Body of pancreas (tissue), 4 donors: ENCODE results near the gene KIAA0930. TPM values are rescaled to one million over a fixed set of nuclear protein-coding genes. Genes with fewer than 3 reads are reported as not detected.

ENCODE experiments used
- ATAC-seq: fragments of 150-250 bp; one replicate; pipeline ENCODE4 v1.9.1; 2016
- DNase-seq, 4 donors: peaks; one replicate each; pipeline ENCODE4 v3.0.0-alpha.2; 2019
- H3K27ac ChIP-seq, 4 donors: fragments of 200-600 bp; sonication (generic); 1 replicate in 3 of 4; 2 replicates in 1 of 4; pipeline versions ENCODE4 v1.5.1 to v1.6.1; 2016 to 2019; ENCODE audit warnings: mild to moderate bottlenecking in 1 of 4, mixed read lengths in 1 of 4, moderate library complexity in 1 of 4
- H3K27me3 ChIP-seq, 2 donors: fragments of 200-600 bp; sonication (generic); one replicate each; pipeline ENCODE4 v1.6.0; 2016; ENCODE audit warnings: mild to moderate bottlenecking in 1 of 2
- H3K36me3 ChIP-seq, 2 donors: fragments of 200-600 bp; sonication (generic); replicated peaks in 1 of 2; 2 replicates each; pipeline ENCODE4 v1.5.1; 2016; ENCODE audit warnings: low read depth in 2 of 2; ENCODE audit not compliant: insufficient read depth in 1 of 2
- H3K4me1 ChIP-seq: fragments of 200-600 bp; sonication (generic); one replicate; pipeline ENCODE4 v1.6.0; 2016
- H3K4me3 ChIP-seq, 2 donors: fragments of 200-600 bp; sonication (generic); 1 replicate in 1 of 2; 2 replicates in 1 of 2; pipeline ENCODE4 v1.5.1; 2016 to 2019
- H3K9me3 ChIP-seq, 3 donors: fragments of 200-600 bp; sonication (generic); 1 replicate in 2 of 3; 2 replicates in 1 of 3; pipeline ENCODE4 v1.5.1; 2016
- POLR2A ChIP-seq, 3 donors: fragments of 450-650 bp; IDR thresholded peaks; one replicate each; pipeline ENCODE4 v1.6.1; 2016; ENCODE audit warnings: antibody characterized with exemption in 3 of 3, mild to moderate bottlenecking in 2 of 3
- whole genome bisulfite sequencing, 2 donors: methylation state at CpG; one replicate each; pipeline ENCODE4 v1.1.5; 2017; 5-methylcytosine and 5-hydroxymethylcytosine counted together
- intact Hi-C: fragments of 100-400 bp; cut with DNase I; formaldehyde crosslinking; loops from one replicate; pipeline ENCODE4 v1.15.1; 2023
- total RNA-seq, 2 donors: library from RNA; depleted of rRNA; stranded (reverse); fragments of >200 nt; gene quantifications; one replicate each; pipeline ENCODE4 v1.1.0, GENCODE V29; 2016
- TF ChIP-seq, protein P1 (sequence below), 7 experiments: fragments of 450-650 bp in 4 of 7; fragments of 200-600 bp in 3 of 7; sonication (generic) in 3 of 7; IDR thresholded peaks; one replicate each; pipeline ENCODE4 v1.5.1; 2016 to 2019; ENCODE audit warnings: antibody characterized with exemption in 7 of 7

The KIAA0930 gene
- total RNA-seq, 2 donors from 2014 or later, result 14.2 to 17.9 TPM

DNA sequence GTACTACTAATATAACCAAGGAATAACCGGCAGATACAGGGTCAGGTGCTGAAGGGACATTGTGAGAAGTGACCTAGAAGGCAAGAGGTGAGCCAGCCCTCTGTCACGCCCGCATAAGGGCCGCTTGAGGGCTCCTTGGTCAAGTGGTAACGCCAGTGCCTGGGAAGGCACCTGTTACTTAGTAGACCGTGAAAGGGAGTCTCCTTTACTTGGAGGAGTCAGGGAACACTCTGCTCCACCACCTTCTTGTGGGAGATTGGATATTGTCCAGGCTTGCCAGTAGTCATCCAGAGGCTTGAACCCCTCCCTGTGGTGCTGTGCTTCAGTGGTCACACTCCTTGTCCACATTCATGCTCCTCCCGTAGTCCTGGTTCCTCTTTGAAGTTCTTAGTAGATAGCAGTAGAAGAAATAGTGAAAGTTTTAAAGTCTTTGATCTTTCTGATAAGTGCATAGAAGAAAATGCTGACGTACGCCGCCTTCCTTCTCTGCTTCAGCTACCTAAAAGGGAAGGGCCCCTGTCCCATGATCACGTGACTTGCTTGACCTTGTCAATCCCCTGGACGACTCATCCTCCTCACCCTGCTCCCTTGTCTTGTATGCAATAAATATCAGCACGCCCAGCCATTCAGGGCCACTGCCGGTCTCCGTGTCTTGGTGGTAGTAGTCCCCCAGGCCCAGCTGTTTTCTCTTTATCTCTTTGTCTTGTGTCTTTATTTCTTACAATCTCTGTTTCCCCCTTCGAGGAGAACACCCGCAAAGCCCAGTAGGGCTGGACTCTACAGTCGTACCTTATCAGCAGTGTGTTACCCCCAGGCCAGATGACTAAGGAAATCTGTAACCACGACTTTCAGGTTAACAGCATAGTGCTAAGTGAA lies 70.9 kb downstream of the KIAA0930 start:
- DNase-seq, result no peak

GRCh38 chr22:45166932-45167331 lies 73.8 kb downstream of the KIAA0930 start:
- H3K36me3 ChIP-seq, result peaks cover 7 to 11% of the 10 kb centered on the region in 2 donors
- H3K4me1 ChIP-seq, result peaks cover 32% of the 10 kb centered on the region
- 41 to 53% methylated on average over 5 of the region's 5 CpGs for WGBS, 2 donors
- intact Hi-C loops, result no loop called here
- no peak overlapping the region for H3K4me3 ChIP-seq
- ATAC-seq (no peak), DNase-seq (no peak)
- H3K9me3 ChIP-seq, result no peaks in the 10 kb centered on the region
- TF ChIP-seq, protein P1, sequence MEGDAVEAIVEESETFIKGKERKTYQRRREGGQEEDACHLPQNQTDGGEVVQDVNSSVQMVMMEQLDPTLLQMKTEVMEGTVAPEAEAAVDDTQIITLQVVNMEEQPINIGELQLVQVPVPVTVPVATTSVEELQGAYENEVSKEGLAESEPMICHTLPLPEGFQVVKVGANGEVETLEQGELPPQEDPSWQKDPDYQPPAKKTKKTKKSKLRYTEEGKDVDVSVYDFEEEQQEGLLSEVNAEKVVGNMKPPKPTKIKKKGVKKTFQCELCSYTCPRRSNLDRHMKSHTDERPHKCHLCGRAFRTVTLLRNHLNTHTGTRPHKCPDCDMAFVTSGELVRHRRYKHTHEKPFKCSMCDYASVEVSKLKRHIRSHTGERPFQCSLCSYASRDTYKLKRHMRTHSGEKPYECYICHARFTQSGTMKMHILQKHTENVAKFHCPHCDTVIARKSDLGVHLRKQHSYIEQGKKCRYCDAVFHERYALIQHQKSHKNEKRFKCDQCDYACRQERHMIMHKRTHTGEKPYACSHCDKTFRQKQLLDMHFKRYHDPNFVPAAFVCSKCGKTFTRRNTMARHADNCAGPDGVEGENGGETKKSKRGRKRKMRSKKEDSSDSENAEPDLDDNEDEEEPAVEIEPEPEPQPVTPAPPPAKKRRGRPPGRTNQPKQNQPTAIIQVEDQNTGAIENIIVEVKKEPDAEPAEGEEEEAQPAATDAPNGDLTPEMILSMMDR (IDR thresholded peaks at IDR 0.05), result no peak
- TF ChIP-seq POLR2A (IDR thresholded peaks at IDR 0.05), result no peak
- no peaks in the 10 kb centered on the region for H3K27me3 ChIP-seq
- no peak overlapping the region for H3K27ac ChIP-seq

More for the DNA sequence above, 70.9 kb downstream of the KIAA0930 start:
- no peak for ATAC-seq
- 80 to 82% methylated on average over 19 of the region's 19 CpGs for WGBS, 2 donors
- intact Hi-C loops, result no loop called here
- H3K36me3 ChIP-seq, result peaks cover 7 to 30% of the 10 kb centered on the region in 2 donors
- H3K27me3 ChIP-seq, result no peaks in the 10 kb centered on the region
- TF ChIP-seq, protein P1 (IDR thresholded peaks at IDR 0.05), result no peak
- TF ChIP-seq POLR2A (IDR thresholded peaks at IDR 0.05), result no peak
- H3K4me1 ChIP-seq, result peaks cover 17% of the 10 kb centered on the region
- no peak overlapping the region for H3K4me3 ChIP-seq
- no peak overlapping the region for H3K27ac ChIP-seq
- no peaks in the 10 kb centered on the region for H3K9me3 ChIP-seq

GRCh38 chr22:45164270-45165088 lies 76.2 kb downstream of the KIAA0930 start:
- Histone ChIP-seq H3K36me3 (peaks cover 0 to 1% of the 10 kb centered on the region in 2 donors), H3K27ac (peak overlapping the region; percentile 48 to 92 (median 90)), H3K4me3 (peak overlapping the region; percentile 92 to 99), H3K27me3 (no peaks in the 10 kb centered on the region), H3K9me3 (no peaks in the 10 kb centered on the region), H3K4me1 (peaks cover 47% of the 10 kb centered on the region)
- DNase-seq (peak; percentile 12 to 41 (median 32)), ATAC-seq (peak; percentile 23)
- 0 to 1% methylated on average over 18 to 50 of the region's 59 CpGs for WGBS, 2 donors
- TF ChIP-seq, protein P1 (IDR thresholded peaks at IDR 0.05), result no peak
- TF ChIP-seq POLR2A (IDR thresholded peaks at IDR 0.05), result peak in 1 of 3 donors; percentile 4
- intact Hi-C loops, result no loop called here

GRCh38 chr22:45163451-45164269 lies 77.0 kb downstream of the KIAA0930 start, which contains the start of gene NUP50:
Gene NUP50, plus strand, starts transcription at chr22:45163925. Its CDS starts 4,253 bp downstream, at chr22:45168178.
- intact Hi-C loops, result no loop called here
- peak within 1 kb of the TSS; percentile 84 to 92 (median 90) for H3K27ac ChIP-seq
- peaks cover 56% of the 10 kb centered on the region for H3K4me1 ChIP-seq
- TF ChIP-seq, protein P1 (IDR thresholded peaks at IDR 0.05), result peak in 2 of 7 experiments; percentile 12 to 22
- peak; percentile 53 to 86 (median 83) for TF ChIP-seq POLR2A (IDR thresholded peaks at IDR 0.05)
- H3K9me3 ChIP-seq, result no peaks in the 10 kb centered on the region
- ATAC-seq (peak; percentile 96), DNase-seq (peak; percentile 96 to 98 (median 96))
- no peaks in the 10 kb centered on the region for H3K36me3 ChIP-seq
- H3K27me3 ChIP-seq, result no peaks in the 10 kb centered on the region
- H3K4me3 ChIP-seq, result peak within 1 kb of the TSS; percentile 92 to 99
- 0% methylated on average over 99 of the region's 100 CpGs; no CpG with 5 or more reads in 1 of the 2 donors for WGBS, 2 donors
